BLaER1 treated with 17β-estradiol and CSF1 and Interleukin-3, amounts not matched to agents 10 nM and 100 nM (cell line): ENCODE measurements around the gene SAT1.
A peak's percentile ranks its signal among the peaks of the same experiment; 100 is the strongest.

ENCODE experiments used
- H3K27ac ChIP-seq, 11 experiments: shearing (Covaris generic); formaldehyde crosslinking; 2 replicates each; pipeline ENCODE4 v1.8.1; 2022
- H3K27me3 ChIP-seq, 11 experiments: shearing (Covaris generic); formaldehyde crosslinking; 2 replicates each; pipeline ENCODE4 v1.8.1; 2022
- H3K36me3 ChIP-seq, 11 experiments: shearing (Covaris generic); formaldehyde crosslinking; 2 replicates each; pipeline ENCODE4 v1.8.1; 2022
- H3K4me1 ChIP-seq, 10 experiments: shearing (Covaris generic); formaldehyde crosslinking; 2 replicates each; pipeline ENCODE4 v1.8.1; 2022
- H3K4me2 ChIP-seq, 11 experiments: shearing (Covaris generic); formaldehyde crosslinking; 2 replicates each; pipeline ENCODE4 v1.8.1; 2022
- H3K4me3 ChIP-seq, 10 experiments: shearing (Covaris generic); formaldehyde crosslinking; 2 replicates each; pipeline ENCODE4 v1.8.1; 2022
- H3K9ac ChIP-seq, 11 experiments: shearing (Covaris generic); formaldehyde crosslinking; 2 replicates each; pipeline ENCODE4 v1.8.1; 2022
- H3K9me3 ChIP-seq, 11 experiments: shearing (Covaris generic); formaldehyde crosslinking; replicated peaks in 1 of 11; 2 replicates each; pipeline ENCODE4 v1.8.1; 2022
- H4K20me1 ChIP-seq, 11 experiments: shearing (Covaris generic); formaldehyde crosslinking; 2 replicates each; pipeline ENCODE4 v1.8.1; 2022
- Cebpa-rat ChIP-seq, 11 experiments: shearing (Covaris generic); IDR thresholded peaks; 2 replicates each; pipeline ENCODE4 v1.8.1; 2022

SAT1 gene

GRCh38 chrX:23749129-23749528, 33.8 kb upstream of the SAT1 start:
- Histone ChIP-seq H3K4me3 (no peak overlapping the region), H3K9ac (no peak overlapping the region), H3K4me2 (no peak overlapping the region), H3K27me3 (peaks cover 0 to 3% (median 0%) of the 10 kb centered on the region in 11 experiments; a peak in 2 of 22 replicates), H3K36me3 (no peaks in the 10 kb centered on the region), H3K4me1 (peaks cover 0 to 20% (median 6%) of the 10 kb centered on the region in 10 experiments; a peak in 8 of 20 replicates), H3K27ac (no peak overlapping the region), H4K20me1 (no peaks in the 10 kb centered on the region), H3K9me3 (no peaks in the 10 kb centered on the region)
- TF ChIP-seq Cebpa-rat (IDR thresholded peaks at IDR 0.05): no peak

GRCh38 chrX:23749576-23749975, 33.4 kb upstream of the SAT1 start:
- TF ChIP-seq Cebpa-rat (IDR thresholded peaks at IDR 0.05): no peak

GRCh38 chrX:23752740-23753415, 30.1 kb upstream of the SAT1 start:
- H3K4me3 ChIP-seq: no peak overlapping the region
- H3K9ac ChIP-seq: no peak overlapping the region

More at GRCh38 chrX:23749576-23749975, 33.4 kb upstream of the SAT1 start:
- Histone ChIP-seq H3K27ac (no peak overlapping the region), H3K36me3 (no peaks in the 10 kb centered on the region), H3K4me3 (no peak overlapping the region), H3K27me3 (no peaks in the 10 kb centered on the region), H3K9me3 (no peaks in the 10 kb centered on the region), H3K4me1 (peaks cover 0 to 25% (median 6%) of the 10 kb centered on the region in 10 experiments; a peak in 9 of 20 replicates), H3K4me2 (no peak overlapping the region), H4K20me1 (no peaks in the 10 kb centered on the region), H3K9ac (no peak overlapping the region)

GRCh38 chrX:23754664-23755063, 28.3 kb upstream of the SAT1 start:
- Histone ChIP-seq H3K27ac (no peak overlapping the region), H4K20me1 (no peaks in the 10 kb centered on the region), H3K4me3 (no peak overlapping the region), H3K9ac (no peak overlapping the region), H3K4me2 (peak overlapping the region in 2 of 11 experiments; percentile 12 to 14; a peak in 1 of 22 replicates), H3K36me3 (no peaks in the 10 kb centered on the region), H3K27me3 (no peaks in the 10 kb centered on the region), H3K4me1 (peaks cover 0 to 42% (median 0%) of the 10 kb centered on the region in 10 experiments; a peak in 6 of 20 replicates), H3K9me3 (no peaks in the 10 kb centered on the region)
- TF ChIP-seq Cebpa-rat (IDR thresholded peaks at IDR 0.05): no peak

More at GRCh38 chrX:23752740-23753415, 30.1 kb upstream of the SAT1 start:
- Histone ChIP-seq H3K9me3 (no peaks in the 10 kb centered on the region), H3K4me2 (peak overlapping the region in 1 of 11 experiments; percentile 41; a peak in 2 of 22 replicates), H3K36me3 (no peaks in the 10 kb centered on the region), H4K20me1 (no peaks in the 10 kb centered on the region), H3K4me1 (peaks cover 0 to 42% (median 0%) of the 10 kb centered on the region in 10 experiments; a peak in 6 of 20 replicates), H3K27me3 (no peaks in the 10 kb centered on the region), H3K27ac (no peak overlapping the region)
- no peak for TF ChIP-seq Cebpa-rat (IDR thresholded peaks at IDR 0.05)

- TF ChIP-seq Cebpa-rat (IDR thresholded peaks at IDR 0.05): no peak
- Histone ChIP-seq H3K4me2 (peak overlapping the region in 3 of 11 experiments; percentile 25 to 78 (median 69); a peak in 5 of 22 replicates), H3K9me3 (no peaks in the 10 kb centered on the region)
Measured at GRCh38 chrX:23756165-23756564, 26.8 kb upstream of the SAT1 start.

GRCh38 chrX:23759821-23760220, 23.2 kb upstream of the SAT1 start:
- H3K4me3 ChIP-seq: no peak overlapping the region
- H3K4me1 ChIP-seq: peaks cover 0 to 23% (median 0%) of the 10 kb centered on the region in 10 experiments; a peak in 6 of 20 replicates
- no peaks in the 10 kb centered on the region for H4K20me1 ChIP-seq
- no peak for TF ChIP-seq Cebpa-rat (IDR thresholded peaks at IDR 0.05)
- no peaks in the 10 kb centered on the region for H3K27me3 ChIP-seq
- no peaks in the 10 kb centered on the region for H3K36me3 ChIP-seq
- no peak overlapping the region for H3K27ac ChIP-seq
- H3K9ac ChIP-seq: no peak overlapping the region
- 0 out of 22 replicates have a peak, but pooled peaks cover 0 to 7% (median 0%) of the 10 kb centered on the region in 11 experiments for H3K9me3 ChIP-seq
- no peak overlapping the region for H3K4me2 ChIP-seq

More at GRCh38 chrX:23756165-23756564, 26.8 kb upstream of the SAT1 start:
- H4K20me1 ChIP-seq: no peaks in the 10 kb centered on the region
- H3K9ac ChIP-seq: peak overlapping the region in 1 of 11 experiments; percentile 51; a peak in 1 of 22 replicates
- no peak overlapping the region for H3K4me3 ChIP-seq
- H3K27me3 ChIP-seq: no peaks in the 10 kb centered on the region
- peak overlapping the region in 3 of 11 experiments; percentile 19 to 59 (median 24); a peak in 5 of 22 replicates for H3K27ac ChIP-seq
- no peaks in the 10 kb centered on the region for H3K36me3 ChIP-seq
- H3K4me1 ChIP-seq: peaks cover 0 to 42% (median 0%) of the 10 kb centered on the region in 10 experiments; a peak in 6 of 20 replicates

GRCh38 chrX:23764188-23764984, 18.6 kb upstream of the SAT1 start:
- Histone ChIP-seq H3K9ac (no peak overlapping the region), H3K4me1 (no peaks in the 10 kb centered on the region), H4K20me1 (no peaks in the 10 kb centered on the region), H3K27me3 (no peaks in the 10 kb centered on the region), H3K9me3 (peaks cover 19 to 41% (median 23%) of the 10 kb centered on the region in 11 experiments), H3K4me2 (no peak overlapping the region), H3K27ac (no peak overlapping the region), H3K4me3 (no peak overlapping the region), H3K36me3 (peaks cover 0 to 4% (median 0%) of the 10 kb centered on the region in 11 experiments; a peak in 1 of 22 replicates)
- TF ChIP-seq Cebpa-rat (IDR thresholded peaks at IDR 0.05): no peak

- Histone ChIP-seq H3K27ac (no peak overlapping the region), H3K9me3 (peaks cover 19 to 41% (median 23%) of the 10 kb centered on the region in 11 experiments), H3K4me1 (peaks cover 0 to 8% (median 0%) of the 10 kb centered on the region in 10 experiments; a peak in 4 of 20 replicates), H3K27me3 (no peaks in the 10 kb centered on the region), H3K9ac (no peak overlapping the region), H3K36me3 (peaks cover 0 to 4% (median 0%) of the 10 kb centered on the region in 11 experiments; a peak in 1 of 22 replicates), H3K4me3 (no peak overlapping the region), H3K4me2 (no peak overlapping the region), H4K20me1 (no peaks in the 10 kb centered on the region)
- no peak for TF ChIP-seq Cebpa-rat (IDR thresholded peaks at IDR 0.05)
Measured at GRCh38 chrX:23765449-23765848, 17.5 kb upstream of the SAT1 start.

GRCh38 chrX:23765868-23766267, 17.1 kb upstream of the SAT1 start:
- H3K9me3 ChIP-seq: peaks cover 19 to 41% (median 23%) of the 10 kb centered on the region in 11 experiments
- H3K36me3 ChIP-seq: peaks cover 0 to 4% (median 0%) of the 10 kb centered on the region in 11 experiments; a peak in 1 of 22 replicates
- no peak overlapping the region for H3K4me3 ChIP-seq
- H3K27me3 ChIP-seq: no peaks in the 10 kb centered on the region
- no peak overlapping the region for H3K9ac ChIP-seq
- no peak overlapping the region for H3K27ac ChIP-seq
- no peaks in the 10 kb centered on the region for H4K20me1 ChIP-seq
- H3K4me2 ChIP-seq: no peak overlapping the region
- TF ChIP-seq Cebpa-rat (IDR thresholded peaks at IDR 0.05): no peak
- peaks cover 0 to 8% (median 0%) of the 10 kb centered on the region in 10 experiments; a peak in 4 of 20 replicates for H3K4me1 ChIP-seq
